ENCODE data around the gene UNC45B. TPM values are rescaled to one million over a fixed set of nuclear protein-coding genes. Genes with fewer than 3 reads are reported as not detected.

UNC45B gene
- total RNA-seq, 1 experiment from 2014 or later = not detected

GRCh38 chr17:35217107-35217506 lies 69.5 kb downstream of the UNC45B start (continued):
- TF ChIP-seq CTCF (IDR thresholded peaks at IDR 0.05 in 2 of 3, conservative IDR thresholded peaks at IDR 0.05 in 1 of 3; ENCODE audit: borderline replicate concordance in 1 of 3, insufficient read depth in 1 of 3, low read depth in 2 of 3, low read length in 2 of 3) (no peak), EZH2phosphoT487 (IDR thresholded peaks at IDR 0.05; ENCODE audit: borderline replicate concordance) (no peak), ATF3 (IDR thresholded peaks at IDR 0.05) (no peak), ELF1 (IDR thresholded peaks at IDR 0.05; ENCODE audit: borderline replicate concordance, low read depth) (no peak), CBX3 (IDR thresholded peaks at IDR 0.05; ENCODE audit: low read depth) (no peak)

- CTCF ChIA-PET = no interaction called here
- no peak for ATAC-seq
- no TSS peak for BruUV-seq (replicated peaks)
Observed at GRCh38 chr17:35218915-35219314, 71.3 kb downstream of the UNC45B start.

More at GRCh38 chr17:35218915-35219314, 71.3 kb downstream of the UNC45B start:
- TF ChIP-seq REST (IDR thresholded peaks at IDR 0.05; ENCODE audit: low read depth) (no peak), ZFX (IDR thresholded peaks at IDR 0.05) (no peak), YY1 (IDR thresholded peaks at IDR 0.05; ENCODE audit: extremely low read depth, insufficient replicate concordance, low read depth, low read length) (no peak), TCF7L2 (IDR thresholded peaks at IDR 0.05; ENCODE audit: borderline replicate concordance, extremely low read depth, insufficient read depth, insufficient read length) (no peak), ZBTB33 (IDR thresholded peaks at IDR 0.05; ENCODE audit: extremely low read depth, insufficient replicate concordance, low read length) (no peak), MAX (IDR thresholded peaks at IDR 0.05) (no peak), RAD21 (IDR thresholded peaks at IDR 0.05; ENCODE audit: low read depth) (no peak), CBX3 (IDR thresholded peaks at IDR 0.05; ENCODE audit: low read depth) (no peak), CEBPB (IDR thresholded peaks at IDR 0.05; ENCODE audit: low read depth) (no peak), ELF1 (IDR thresholded peaks at IDR 0.05; ENCODE audit: borderline replicate concordance, low read depth) (no peak), POLR2A (IDR thresholded peaks at IDR 0.05; ENCODE audit: borderline replicate concordance, extremely low read depth, insufficient read depth, insufficient read length) (no peak), ZNF274 (IDR thresholded peaks at IDR 0.05; ENCODE audit: low read depth, low read length) (no peak)
- peaks cover 26% of the 10 kb centered on the region for H3K27me3 ChIP-seq (ENCODE audit: insufficient read depth, low read length)
- no peak overlapping the region for H3K4me2 ChIP-seq (ENCODE audit: low read length)
- no peaks in the 10 kb centered on the region for H3K4me1 ChIP-seq (ENCODE audit: control insufficient read depth in 1 of 2, insufficient read depth in 2 of 2, low read length in 2 of 2)
- RAD21 ChIA-PET (ENCODE audit: low non-redundant PET in 1 of 2, low total read pairs in 2 of 2, uncharacterized antibody in 2 of 2, unreplicated experiment in 2 of 2) = no interaction called here
- POLR2A ChIA-PET = no interaction called here
- H3K27ac ChIP-seq (ENCODE audit: low read depth, low read length) = no peak overlapping the region
- H3K36me3 ChIP-seq (ENCODE audit: control insufficient read depth in 1 of 2, insufficient read depth in 2 of 2, low read length in 2 of 2) = no peaks in the 10 kb centered on the region
- H3K9me3 ChIP-seq (ENCODE audit: control insufficient read depth in 1 of 2, insufficient read depth in 1 of 2, low read depth in 1 of 2, low read length in 2 of 2) = no peaks in the 10 kb centered on the region
- intact Hi-C loops (cut with micrococcal nuclease) = no loop called here
- H2AFZ ChIP-seq (ENCODE audit: low read depth, low read length, poor library complexity, severe bottlenecking) = no peak overlapping the region
- H3K4me3 ChIP-seq (replicated peaks in 1 of 2; ENCODE audit: low read depth in 1 of 2, low read length in 2 of 2) = no peak overlapping the region
- DNase-seq (ENCODE audit: low read depth, low spot score) = no peak
- H3K9me2 ChIP-seq (ENCODE audit: insufficient read depth) = no peaks in the 10 kb centered on the region
- H4K20me1 ChIP-seq (ENCODE audit: insufficient read depth) = no peaks in the 10 kb centered on the region
- no peaks in the 10 kb centered on the region for H3K79me2 ChIP-seq (ENCODE audit: insufficient read depth, low read length)
- H3K9ac ChIP-seq (ENCODE audit: low read length) = no peak overlapping the region
